Measurements from ENCODE around the gene MAP3K14. TPM values are rescaled to one million over a fixed set of nuclear protein-coding genes. Genes with fewer than 3 reads are reported as not detected.

The MAP3K14 gene
- total RNA-seq, 1 donor from 2014 or later = 6.6 TPM

DNA sequence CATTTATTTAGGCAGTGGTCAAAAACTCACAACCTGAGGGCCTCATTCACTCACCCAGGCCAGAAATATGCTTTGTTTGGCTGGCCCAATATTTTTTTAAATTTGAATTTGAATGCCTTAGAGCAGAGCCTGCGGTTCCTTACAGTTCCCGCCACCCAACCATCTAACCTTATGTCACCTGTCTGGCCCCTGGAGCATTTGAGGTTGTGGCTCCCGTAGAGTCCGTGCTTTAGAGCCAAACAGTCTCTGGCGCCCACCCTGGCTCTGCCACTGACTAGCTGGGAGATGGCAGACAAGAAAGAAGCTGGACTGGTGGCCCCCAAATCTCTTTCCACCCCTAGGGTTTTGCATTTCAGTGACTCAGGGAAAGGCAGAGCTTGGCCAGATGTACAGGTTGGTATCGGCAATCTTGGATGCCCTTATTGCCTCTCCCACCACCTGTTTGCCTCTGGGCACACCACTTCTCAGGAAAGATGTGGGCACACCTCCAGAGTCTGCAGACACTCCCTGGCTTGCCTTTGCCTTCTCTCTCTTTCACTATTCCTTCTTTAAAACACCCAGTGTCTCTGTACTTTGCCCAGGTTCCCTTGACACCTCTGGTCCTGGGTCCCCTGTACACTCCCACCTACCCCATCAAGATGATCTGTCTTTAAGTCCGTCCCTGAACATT, 1.9 kb upstream of the MAP3K14 start:
- no peak for DNase-seq (ENCODE audit: low read depth)
- TF ChIP-seq, protein P1, sequence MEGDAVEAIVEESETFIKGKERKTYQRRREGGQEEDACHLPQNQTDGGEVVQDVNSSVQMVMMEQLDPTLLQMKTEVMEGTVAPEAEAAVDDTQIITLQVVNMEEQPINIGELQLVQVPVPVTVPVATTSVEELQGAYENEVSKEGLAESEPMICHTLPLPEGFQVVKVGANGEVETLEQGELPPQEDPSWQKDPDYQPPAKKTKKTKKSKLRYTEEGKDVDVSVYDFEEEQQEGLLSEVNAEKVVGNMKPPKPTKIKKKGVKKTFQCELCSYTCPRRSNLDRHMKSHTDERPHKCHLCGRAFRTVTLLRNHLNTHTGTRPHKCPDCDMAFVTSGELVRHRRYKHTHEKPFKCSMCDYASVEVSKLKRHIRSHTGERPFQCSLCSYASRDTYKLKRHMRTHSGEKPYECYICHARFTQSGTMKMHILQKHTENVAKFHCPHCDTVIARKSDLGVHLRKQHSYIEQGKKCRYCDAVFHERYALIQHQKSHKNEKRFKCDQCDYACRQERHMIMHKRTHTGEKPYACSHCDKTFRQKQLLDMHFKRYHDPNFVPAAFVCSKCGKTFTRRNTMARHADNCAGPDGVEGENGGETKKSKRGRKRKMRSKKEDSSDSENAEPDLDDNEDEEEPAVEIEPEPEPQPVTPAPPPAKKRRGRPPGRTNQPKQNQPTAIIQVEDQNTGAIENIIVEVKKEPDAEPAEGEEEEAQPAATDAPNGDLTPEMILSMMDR (conservative IDR thresholded peaks at IDR 0.05; ENCODE audit: low read depth, low read length) = no peak
- H3K4me3 ChIP-seq (ENCODE audit: low read depth, low read length) = no peak overlapping the region

DNA sequence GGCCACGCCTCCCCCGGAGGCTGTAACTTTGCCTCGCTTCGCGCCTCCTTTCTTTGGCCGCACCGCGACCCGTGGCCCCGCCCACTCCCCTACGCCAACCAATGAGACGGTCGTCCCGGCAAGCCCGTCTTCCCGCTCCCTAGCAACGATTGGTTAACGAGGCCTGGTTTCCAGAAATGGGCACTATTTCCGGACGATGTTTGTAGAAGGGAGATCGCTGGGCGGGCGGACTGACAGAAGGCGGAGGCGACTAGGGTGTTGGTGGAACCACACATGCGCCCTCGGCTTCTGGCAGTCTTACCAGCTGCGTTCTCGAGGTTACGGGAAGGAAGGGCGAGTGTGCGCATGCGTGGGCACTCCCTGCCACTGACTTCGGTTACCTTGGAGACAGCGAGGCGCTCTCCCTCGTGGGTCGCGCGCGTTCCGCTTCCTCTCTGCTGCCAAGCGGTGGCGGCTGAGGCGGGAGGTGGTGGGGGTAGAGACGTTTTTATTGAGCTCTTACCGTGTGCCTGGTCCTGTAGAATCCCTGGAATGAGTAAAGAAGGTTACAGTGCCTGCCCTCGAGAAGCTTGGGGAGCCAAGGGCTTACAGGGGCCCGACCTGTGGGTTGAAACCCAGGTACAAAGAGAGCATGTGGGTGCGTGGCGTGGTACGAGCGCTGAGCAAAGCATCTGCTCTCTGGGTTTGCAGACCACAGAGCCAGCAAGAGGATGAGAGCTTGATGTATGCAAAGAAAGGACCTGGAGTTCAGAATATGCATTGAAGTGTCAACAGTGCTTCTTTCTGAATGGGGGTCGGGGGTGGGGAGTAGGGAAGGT, 500 bp upstream of the MAP3K14 start:
- peak overlapping the region; percentile 59 for H3K4me3 ChIP-seq (ENCODE audit: low read depth, low read length)
- TF ChIP-seq, protein P1 (conservative IDR thresholded peaks at IDR 0.05; ENCODE audit: low read depth, low read length) = no peak
- DNase-seq (ENCODE audit: low read depth) = peak; percentile 98

DNA sequence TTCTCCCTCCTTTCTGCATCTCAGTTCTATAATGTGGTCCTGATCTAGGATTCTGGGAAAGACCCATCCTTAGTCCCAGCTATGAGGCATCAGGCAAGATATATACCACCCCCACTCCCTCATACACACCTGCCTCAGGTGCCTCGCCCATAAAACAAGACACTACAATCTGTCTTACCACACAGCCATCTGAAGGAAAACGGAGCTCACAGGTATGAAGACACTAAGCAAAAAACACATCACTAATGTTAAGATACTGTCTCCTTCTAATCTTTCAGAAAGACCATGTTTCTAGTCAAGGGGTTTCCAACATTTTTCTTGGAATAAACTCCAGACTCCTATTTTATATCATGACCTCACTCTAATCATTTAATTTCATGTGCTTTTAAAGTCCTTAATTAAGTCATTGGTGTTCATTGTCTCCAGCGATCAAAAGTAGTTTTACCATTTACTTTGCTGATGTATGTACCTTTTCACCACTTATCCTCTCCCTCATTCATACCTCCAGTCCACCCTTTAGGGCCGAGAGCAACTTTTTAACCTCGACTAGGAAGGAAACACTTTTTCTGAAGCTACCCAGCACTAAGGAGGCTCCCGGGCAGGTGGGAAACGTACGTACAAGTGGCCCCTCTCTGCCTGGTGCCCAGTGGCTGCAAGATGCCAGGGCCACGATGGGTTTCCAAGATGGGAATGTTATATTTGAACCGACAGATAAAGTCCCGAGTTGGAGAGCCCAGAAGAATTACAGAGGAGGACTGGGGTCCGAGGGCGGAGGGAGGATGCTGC, 979 bp downstream of the MAP3K14 start:
- H3K4me3 ChIP-seq (ENCODE audit: low read depth, low read length) = peak overlapping the region; percentile 87
- TF ChIP-seq, protein P1 (conservative IDR thresholded peaks at IDR 0.05; ENCODE audit: low read depth, low read length) = no peak
- DNase-seq (ENCODE audit: low read depth) = no peak

DNA sequence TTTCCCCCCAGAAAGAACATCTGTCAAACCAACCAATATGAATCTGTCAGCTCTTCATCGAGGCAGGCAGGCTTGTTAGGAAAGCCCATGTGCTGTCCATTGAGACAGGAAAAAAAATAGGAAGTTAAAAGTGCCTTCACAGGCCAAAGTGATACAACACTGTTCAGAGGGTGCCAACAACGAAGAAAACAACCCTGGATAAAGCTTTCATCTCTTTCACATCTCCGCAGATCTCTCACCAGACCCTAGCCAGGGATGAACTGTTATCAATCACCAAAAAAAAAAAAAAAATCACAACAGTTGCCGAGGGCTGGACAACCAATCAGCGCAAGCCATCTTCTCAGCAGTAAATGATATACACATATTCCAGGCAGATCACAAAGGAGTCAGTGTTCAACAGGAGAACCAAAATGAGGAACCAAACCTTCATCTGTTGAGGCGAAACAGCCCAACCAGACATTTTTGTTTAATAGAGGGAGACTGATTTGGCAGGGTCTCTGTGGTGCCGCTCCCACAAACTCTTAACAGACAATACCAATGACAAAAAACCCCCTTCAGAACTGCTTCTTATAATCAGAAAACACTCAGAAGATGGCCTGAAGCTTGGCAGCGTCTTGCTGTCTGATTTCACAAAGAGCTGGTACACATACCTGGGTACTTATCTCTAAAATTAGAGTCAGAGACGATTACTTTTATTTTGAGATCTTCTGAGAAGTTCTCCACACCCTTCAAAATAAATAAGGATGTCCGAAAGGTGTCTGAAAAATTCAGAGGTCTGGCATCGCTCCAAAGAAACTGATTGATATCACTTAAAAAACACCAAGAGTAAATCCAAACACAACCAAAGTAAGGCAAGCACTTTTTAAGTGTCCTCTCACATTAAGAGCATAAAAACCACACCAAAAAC, 1.8 kb downstream of the MAP3K14 start:
- no peak for DNase-seq (ENCODE audit: low read depth)
- TF ChIP-seq, protein P1 (conservative IDR thresholded peaks at IDR 0.05; ENCODE audit: low read depth, low read length) = no peak

DNA sequence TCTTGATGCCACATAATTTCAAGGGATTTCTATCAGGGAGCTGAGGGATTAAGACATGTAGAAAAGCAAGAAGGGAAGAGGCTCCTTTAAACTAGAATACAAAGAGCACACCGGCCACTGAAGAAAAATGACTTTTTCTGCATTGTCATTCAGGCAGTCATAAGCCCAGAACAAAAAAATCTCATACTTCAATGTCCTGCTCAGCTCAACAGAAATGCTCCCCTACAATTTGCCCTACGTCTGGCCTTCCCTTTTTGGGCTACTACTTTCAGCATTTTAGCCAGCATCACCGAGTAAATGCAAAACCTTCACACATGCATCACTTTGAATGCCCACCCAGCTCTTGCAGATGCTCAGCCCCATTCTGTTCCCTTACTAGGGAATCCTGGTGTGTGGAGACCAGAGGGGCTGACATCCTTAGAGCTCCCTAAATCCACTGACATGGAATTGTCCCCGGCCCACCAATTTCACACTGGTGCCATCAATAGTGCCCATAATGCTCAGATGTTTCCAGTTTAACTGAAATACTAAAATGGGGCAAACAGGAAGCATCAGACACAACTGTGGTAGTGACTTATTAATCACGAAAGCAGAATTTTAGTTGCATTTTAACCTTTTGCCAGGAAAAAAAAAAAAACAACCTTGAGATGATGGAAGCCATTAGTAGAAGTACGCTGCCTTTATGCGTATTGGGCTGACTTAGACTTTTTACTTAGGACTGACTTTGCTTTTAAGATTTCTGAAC, 2.7 kb downstream of the MAP3K14 start:
- peak overlapping the region; percentile 87 for H3K4me3 ChIP-seq (ENCODE audit: low read depth, low read length)
- no peak for DNase-seq (ENCODE audit: low read depth)
- TF ChIP-seq, protein P1 (conservative IDR thresholded peaks at IDR 0.05; ENCODE audit: low read depth, low read length) = no peak

More for the DNA sequence above, 1.8 kb downstream of the MAP3K14 start:
- peak overlapping the region; percentile 87 for H3K4me3 ChIP-seq (ENCODE audit: low read depth, low read length)

Data from epithelial cell of proximal tubule (primary cell).